ENCODE measurements around the gene C16orf87. TPM values are rescaled to one million over a fixed set of nuclear protein-coding genes. Genes with fewer than 3 reads are reported as not detected.

C16orf87 gene
- total RNA-seq, 1 donor from 2014 or later, result 11.0 TPM

GRCh38 chr16:46763147-46763546 is 67.8 kb downstream of the C16orf87 start:
- H3K27ac ChIP-seq (ENCODE audit: low read depth, low read length), result peak overlapping the region; percentile 46
- peak overlapping the region; percentile 54 to 78 (median 72) for H3K4me3 ChIP-seq (ENCODE audit: low read length in 3 of 3)
- H3K36me3 ChIP-seq (ENCODE audit: control insufficient read depth in 3 of 3, insufficient read depth in 3 of 3, low read length in 3 of 3), result no peaks in the 10 kb centered on the region

GRCh38 chr16:46762583-46762982 is 68.4 kb downstream of the C16orf87 start:
- peaks cover 13 to 43% (median 41%) of the 10 kb centered on the region in 3 donors for H3K4me1 ChIP-seq (ENCODE audit: control insufficient read depth in 3 of 3, insufficient read depth in 3 of 3, low read length in 3 of 3)
- peaks cover 0 to 2% (median 0%) of the 10 kb centered on the region in 3 donors for H3K27me3 ChIP-seq (ENCODE audit: control insufficient read depth in 3 of 3, insufficient read depth in 3 of 3, low read length in 3 of 3)
- no peaks in the 10 kb centered on the region for H3K36me3 ChIP-seq (ENCODE audit: control insufficient read depth in 3 of 3, insufficient read depth in 3 of 3, low read length in 3 of 3)
- H3K9ac ChIP-seq (ENCODE audit: low read depth in 1 of 3, low read length in 3 of 3), result peak overlapping the region; percentile 18 to 86 (median 57)
- peak overlapping the region; percentile 54 to 78 (median 72) for H3K4me3 ChIP-seq (ENCODE audit: low read length in 3 of 3)
- H3K9me3 ChIP-seq (ENCODE audit: control insufficient read depth in 3 of 3, low read length in 3 of 3), result no peaks in the 10 kb centered on the region
- peak overlapping the region; percentile 46 for H3K27ac ChIP-seq (ENCODE audit: low read depth, low read length)

More at GRCh38 chr16:46763147-46763546, 67.8 kb downstream of the C16orf87 start:
- Histone ChIP-seq H3K9me3 (ENCODE audit: control insufficient read depth in 3 of 3, low read length in 3 of 3) (no peaks in the 10 kb centered on the region), H3K4me1 (ENCODE audit: control insufficient read depth in 3 of 3, insufficient read depth in 3 of 3, low read length in 3 of 3) (peaks cover 7 to 41% (median 35%) of the 10 kb centered on the region in 3 donors), H3K27me3 (ENCODE audit: control insufficient read depth in 3 of 3, insufficient read depth in 3 of 3, low read length in 3 of 3) (peaks cover 0 to 2% (median 0%) of the 10 kb centered on the region in 3 donors), H3K9ac (ENCODE audit: low read depth in 1 of 3, low read length in 3 of 3) (peak overlapping the region; percentile 18 to 86 (median 57))

- H3K27ac ChIP-seq (ENCODE audit: low read depth, low read length), result no peak overlapping the region
Observed at GRCh38 chr16:46759309-46759708, 71.7 kb downstream of the C16orf87 start.

GRCh38 chr16:46757339-46758050 is 73.5 kb downstream of the C16orf87 start:
- peak overlapping the region; percentile 83 for H3K27ac ChIP-seq (ENCODE audit: low read depth, low read length)
- H3K9ac ChIP-seq (ENCODE audit: low read depth in 1 of 3, low read length in 3 of 3), result peak overlapping the region; percentile 32 to 81 (median 43)
- peaks cover 0 to 2% (median 0%) of the 10 kb centered on the region in 3 donors for H3K27me3 ChIP-seq (ENCODE audit: control insufficient read depth in 3 of 3, insufficient read depth in 3 of 3, low read length in 3 of 3)
- H3K9me3 ChIP-seq (ENCODE audit: control insufficient read depth in 3 of 3, low read length in 3 of 3), result no peaks in the 10 kb centered on the region
- peak overlapping the region; percentile 40 to 66 (median 61) for H3K4me3 ChIP-seq (ENCODE audit: low read length in 3 of 3)
- peaks cover 16 to 58% (median 45%) of the 10 kb centered on the region in 3 donors for H3K4me1 ChIP-seq (ENCODE audit: control insufficient read depth in 3 of 3, insufficient read depth in 3 of 3, low read length in 3 of 3)
- no peaks in the 10 kb centered on the region for H3K36me3 ChIP-seq (ENCODE audit: control insufficient read depth in 3 of 3, insufficient read depth in 3 of 3, low read length in 3 of 3)

More at GRCh38 chr16:46759309-46759708, 71.7 kb downstream of the C16orf87 start:
- Histone ChIP-seq H3K27me3 (ENCODE audit: control insufficient read depth in 3 of 3, insufficient read depth in 3 of 3, low read length in 3 of 3) (peaks cover 0 to 2% (median 0%) of the 10 kb centered on the region in 3 donors), H3K9me3 (ENCODE audit: control insufficient read depth in 3 of 3, low read length in 3 of 3) (no peaks in the 10 kb centered on the region), H3K9ac (ENCODE audit: low read depth in 1 of 3, low read length in 3 of 3) (peak overlapping the region in 2 of 3 donors; percentile 61 to 81), H3K4me3 (ENCODE audit: low read length in 3 of 3) (peak overlapping the region in 2 of 3 donors; percentile 1 to 61), H3K36me3 (ENCODE audit: control insufficient read depth in 3 of 3, insufficient read depth in 3 of 3, low read length in 3 of 3) (no peaks in the 10 kb centered on the region), H3K4me1 (ENCODE audit: control insufficient read depth in 3 of 3, insufficient read depth in 3 of 3, low read length in 3 of 3) (peaks cover 21 to 63% (median 56%) of the 10 kb centered on the region in 3 donors)

- Histone ChIP-seq H3K9ac (ENCODE audit: low read depth in 1 of 3, low read length in 3 of 3) (peak overlapping the region in 2 of 3 donors; percentile 27 to 81), H3K27ac (ENCODE audit: low read depth, low read length) (peak overlapping the region; percentile 83), H3K36me3 (ENCODE audit: control insufficient read depth in 3 of 3, insufficient read depth in 3 of 3, low read length in 3 of 3) (no peaks in the 10 kb centered on the region), H3K27me3 (ENCODE audit: control insufficient read depth in 3 of 3, insufficient read depth in 3 of 3, low read length in 3 of 3) (peaks cover 0 to 2% (median 0%) of the 10 kb centered on the region in 3 donors), H3K4me1 (ENCODE audit: control insufficient read depth in 3 of 3, insufficient read depth in 3 of 3, low read length in 3 of 3) (peaks cover 16 to 58% (median 48%) of the 10 kb centered on the region in 3 donors), H3K4me3 (ENCODE audit: low read length in 3 of 3) (peak overlapping the region; percentile 40 to 66 (median 57)), H3K9me3 (ENCODE audit: control insufficient read depth in 3 of 3, low read length in 3 of 3) (no peaks in the 10 kb centered on the region)
Observed at GRCh38 chr16:46756772-46757171, 74.2 kb downstream of the C16orf87 start.

- Histone ChIP-seq H3K9me3 (ENCODE audit: control insufficient read depth in 3 of 3, low read length in 3 of 3) (no peaks in the 10 kb centered on the region), H3K27me3 (ENCODE audit: control insufficient read depth in 3 of 3, insufficient read depth in 3 of 3, low read length in 3 of 3) (no peaks in the 10 kb centered on the region), H3K4me3 (ENCODE audit: low read length in 3 of 3) (no peak overlapping the region), H3K27ac (ENCODE audit: low read depth, low read length) (no peak overlapping the region), H3K4me1 (ENCODE audit: control insufficient read depth in 3 of 3, insufficient read depth in 3 of 3, low read length in 3 of 3) (peaks cover 19 to 48% (median 45%) of the 10 kb centered on the region in 3 donors), H3K9ac (ENCODE audit: low read depth in 1 of 3, low read length in 3 of 3) (no peak overlapping the region), H3K36me3 (ENCODE audit: control insufficient read depth in 3 of 3, insufficient read depth in 3 of 3, low read length in 3 of 3) (no peaks in the 10 kb centered on the region)
Observed at GRCh38 chr16:46753015-46753414, 78.0 kb downstream of the C16orf87 start.

GRCh38 chr16:46751381-46751780 is 79.6 kb downstream of the C16orf87 start:
- Histone ChIP-seq H3K27ac (ENCODE audit: low read depth, low read length) (no peak overlapping the region), H3K36me3 (ENCODE audit: control insufficient read depth in 3 of 3, insufficient read depth in 3 of 3, low read length in 3 of 3) (no peaks in the 10 kb centered on the region), H3K9ac (ENCODE audit: low read depth in 1 of 3, low read length in 3 of 3) (no peak overlapping the region), H3K4me3 (ENCODE audit: low read length in 3 of 3) (no peak overlapping the region), H3K27me3 (ENCODE audit: control insufficient read depth in 3 of 3, insufficient read depth in 3 of 3, low read length in 3 of 3) (no peaks in the 10 kb centered on the region), H3K4me1 (ENCODE audit: control insufficient read depth in 3 of 3, insufficient read depth in 3 of 3, low read length in 3 of 3) (peaks cover 14 to 48% (median 44%) of the 10 kb centered on the region in 3 donors), H3K9me3 (ENCODE audit: control insufficient read depth in 3 of 3, low read length in 3 of 3) (no peaks in the 10 kb centered on the region)

GRCh38 chr16:46748775-46749705 is 81.9 kb downstream of the C16orf87 start:
- Histone ChIP-seq H3K27me3 (ENCODE audit: control insufficient read depth in 3 of 3, insufficient read depth in 3 of 3, low read length in 3 of 3) (no peaks in the 10 kb centered on the region), H3K4me3 (ENCODE audit: low read length in 3 of 3) (peak overlapping the region in 2 of 3 donors; percentile 22 to 37), H3K9ac (ENCODE audit: low read depth in 1 of 3, low read length in 3 of 3) (peak overlapping the region; percentile 40 to 76 (median 76)), H3K27ac (ENCODE audit: low read depth, low read length) (peak overlapping the region; percentile 91), H3K4me1 (ENCODE audit: control insufficient read depth in 3 of 3, insufficient read depth in 3 of 3, low read length in 3 of 3) (peaks cover 14 to 43% (median 35%) of the 10 kb centered on the region in 3 donors), H3K9me3 (ENCODE audit: control insufficient read depth in 3 of 3, low read length in 3 of 3) (no peaks in the 10 kb centered on the region), H3K36me3 (ENCODE audit: control insufficient read depth in 3 of 3, insufficient read depth in 3 of 3, low read length in 3 of 3) (no peaks in the 10 kb centered on the region)

- no peaks in the 10 kb centered on the region for H3K27me3 ChIP-seq (ENCODE audit: control insufficient read depth in 3 of 3, insufficient read depth in 3 of 3, low read length in 3 of 3)
- peaks cover 20 to 49% (median 36%) of the 10 kb centered on the region in 3 donors for H3K4me1 ChIP-seq (ENCODE audit: control insufficient read depth in 3 of 3, insufficient read depth in 3 of 3, low read length in 3 of 3)
- H3K36me3 ChIP-seq (ENCODE audit: control insufficient read depth in 3 of 3, insufficient read depth in 3 of 3, low read length in 3 of 3), result no peaks in the 10 kb centered on the region
- H3K4me3 ChIP-seq (ENCODE audit: low read length in 3 of 3), result peak within 1 kb of the TSS in 2 of 3 donors; percentile 37 to 52
- H3K9ac ChIP-seq (ENCODE audit: low read depth in 1 of 3, low read length in 3 of 3), result peak within 1 kb of the TSS; percentile 61 to 76 (median 76)
- H3K27ac ChIP-seq (ENCODE audit: low read depth, low read length), result peak within 1 kb of the TSS; percentile 91
- no peaks in the 10 kb centered on the region for H3K9me3 ChIP-seq (ENCODE audit: control insufficient read depth in 3 of 3, low read length in 3 of 3)
Observed at GRCh38 chr16:46747777-46748651, 83.0 kb downstream of the C16orf87 start, which contains the start of gene MYLK3. Gene MYLK3, minus strand, starts transcription at chr16:46748344. Its CDS starts 151 bp downstream, at chr16:46748193.
